Psoas muscle (tissue), 8 donors: Measurements from ENCODE around the gene AOAH. TPM values are rescaled to one million over a fixed set of nuclear protein-coding genes. Genes with fewer than 3 reads are reported as not detected.

Experiments
- ATAC-seq, 4 donors: fragments of 200-7000 bp; cut with Tn5 transposase; one replicate each; pipeline ENCODE4 v1.9.1; 2020; ENCODE audit warnings: moderate library complexity in 3 of 4, mild to moderate bottlenecking in 2 of 4
- DNase-seq, 2 donors: peaks; one replicate each; pipeline ENCODE4 v3.0.0-alpha.2; 2020
- H3K27ac ChIP-seq: fragments of 200-600 bp; one replicate; pipeline ENCODE4 v1.8.0; 2022
- H3K27me3 ChIP-seq, 3 donors: fragments of 200-600 bp in 1 of 3; one replicate each; pipeline versions ENCODE4 v1.6.1 to v1.8.0; 2013 to 2022; ENCODE audit warnings: low read length in 2 of 3, mild to moderate bottlenecking in 2 of 3, moderate library complexity in 1 of 3; ENCODE audit not compliant: insufficient read depth in 3 of 3
- H3K36me3 ChIP-seq, 2 donors: fragments of 200-600 bp in 1 of 2; one replicate each; pipeline versions ENCODE4 v1.6.1 to v1.8.0; 2013 to 2022; ENCODE audit warnings: low read depth in 1 of 2, mild to moderate bottlenecking in 1 of 2, moderate library complexity in 1 of 2; ENCODE audit not compliant: insufficient read depth in 1 of 2
- H3K4me1 ChIP-seq: fragments of 200-600 bp; one replicate; pipeline ENCODE4 v1.8.0; 2022
- H3K4me3 ChIP-seq: fragments of 200-600 bp; one replicate; pipeline ENCODE4 v1.8.0; 2022; ENCODE audit warnings: mild to moderate bottlenecking
- H3K9me3 ChIP-seq: fragments of 200-600 bp; one replicate; pipeline ENCODE4 v1.8.0; 2022
- CTCF ChIP-seq: fragments of 200-600 bp; IDR thresholded peaks from one replicate; pipeline ENCODE4 v1.8.0; 2022; ENCODE audit warnings: antibody characterized with exemption
- WGBS, 3 donors: extraction: QIAGEN DNeasy Blood & Tissue Kit; methylation state at CpG; one replicate each; pipeline versions ENCODE4 v1.1.6 to v1.1.7; 2013; 5-methylcytosine and 5-hydroxymethylcytosine counted together
- intact Hi-C, 2 donors: fragments of 100-400 bp; cut with DNase I; formaldehyde crosslinking; loops; one replicate each; pipeline versions ENCODE4 v1.11.0 to v1.14.2; 2022
- polyA plus RNA-seq, 3 donors: library from polyadenylated mRNA; stranded (reverse); fragments of 200-250 nt; gene quantifications; one replicate each; pipeline ENCODE4 v1.2.3, GENCODE V29; 2013
- total RNA-seq, 4 donors: library from RNA; stranded (reverse); fragmentation: NEBNext Ultra II Directional in 2 of 4; extraction: Animal tissue kit (Norgen Biotek cat#: 25700) in 2 of 4; gene quantifications; one replicate each; pipeline versions ENCODE4 v1.2.1 to v1.2.4, GENCODE V29; 2021 to 2023
- donor health status: healthy with polysubstance abuse.
- donor health status: DM: no; HTN: no; CAD: no; lungs with moderate emphysema.
- donor health status: Bipolar disorder and iron deficiency.
- donor health status: healthy.
- donor health status: DM: yes; HTN: yes; CAD: no.
- donor health status: DM: no; HTN: no; CAD: no.
- donor health status: DM: no; HTN: no; CAD: no.
- donor health status: DM: yes; HTN: yes; CAD: no.

AOAH gene
- total and polyA plus RNA-seq, 7 donors = 0.04 to 2.1 (median 0.83) TPM

DNA sequence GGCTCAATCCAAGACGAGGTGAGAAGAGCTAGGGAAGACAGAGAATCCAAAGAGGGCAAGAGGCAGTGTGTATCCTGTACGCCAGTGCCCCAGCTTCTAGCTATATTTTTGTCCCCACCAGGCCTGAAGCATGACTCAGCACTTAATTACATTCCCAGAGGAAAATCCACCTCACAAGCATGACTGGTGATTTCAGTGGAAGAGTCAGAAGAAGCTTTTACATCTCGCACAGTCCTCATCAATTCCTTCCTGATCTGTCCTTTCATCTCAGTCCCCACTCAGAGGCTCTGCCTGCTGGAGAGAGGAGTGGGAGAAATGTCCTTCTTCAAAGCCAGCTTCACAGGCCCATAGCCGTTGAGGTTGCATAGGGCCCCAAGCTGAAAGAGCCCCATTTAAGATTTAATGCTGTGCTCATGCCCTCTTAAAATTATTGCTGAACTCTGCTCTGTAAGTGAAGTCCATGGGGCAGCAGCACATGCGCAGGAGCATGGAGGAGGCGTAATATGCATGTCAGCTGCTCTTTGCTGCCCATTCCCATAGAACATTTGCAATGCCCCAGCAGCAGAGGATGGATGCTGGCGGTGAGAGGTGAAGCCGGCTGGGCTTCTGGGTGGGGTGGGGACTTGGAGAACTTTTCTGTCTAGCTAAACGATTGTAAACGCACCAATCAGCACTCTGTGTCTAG lies 39.0 kb upstream of the AOAH start:
- intact Hi-C loops = no loop called here
- peaks cover 0 to 2% (median 0%) of the 10 kb centered on the region in 3 donors for H3K27me3 ChIP-seq
- DNase-seq (no peak), ATAC-seq (no peak)
- 86 to 92% (median 92%) methylated on average over 10 of the region's 10 CpGs for WGBS, 3 donors
- no peaks in the 10 kb centered on the region for H3K4me1 ChIP-seq
- TF ChIP-seq CTCF = no peak
- no peaks in the 10 kb centered on the region for H3K9me3 ChIP-seq
- no peaks in the 10 kb centered on the region for H3K36me3 ChIP-seq
- H3K27ac ChIP-seq = no peak overlapping the region
- no peak overlapping the region for H3K4me3 ChIP-seq

DNA sequence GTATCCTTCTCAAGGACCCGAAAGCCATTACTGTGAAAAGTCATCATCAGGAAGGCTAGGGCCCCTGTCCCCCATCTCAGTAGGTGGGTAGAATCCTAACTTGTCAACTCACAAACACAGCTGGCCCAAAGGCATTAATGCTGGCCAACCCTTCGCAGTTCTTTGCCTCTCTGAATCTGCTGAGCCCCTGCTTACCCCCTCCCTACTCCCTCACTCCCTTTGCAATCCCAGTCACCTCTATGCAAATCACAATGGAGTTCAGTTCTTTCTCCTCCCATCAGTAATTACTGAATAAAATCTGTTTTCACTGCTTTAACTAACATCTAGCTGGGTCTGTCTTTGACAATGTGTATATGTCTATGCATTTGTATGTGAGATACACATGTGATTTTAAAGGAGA lies 38.1 kb upstream of the AOAH start:
- no peak for TF ChIP-seq CTCF
- 87 to 94% (median 93%) methylated on average over 2 of the region's 2 CpGs for WGBS, 3 donors
- H3K36me3 ChIP-seq = no peaks in the 10 kb centered on the region
- ATAC-seq (no peak), DNase-seq (no peak)
- H3K4me1 ChIP-seq = no peaks in the 10 kb centered on the region
- no peaks in the 10 kb centered on the region for H3K9me3 ChIP-seq
- intact Hi-C loops = no loop called here
- H3K27me3 ChIP-seq = peaks cover 0 to 2% (median 0%) of the 10 kb centered on the region in 3 donors
- no peak overlapping the region for H3K4me3 ChIP-seq
- no peak overlapping the region for H3K27ac ChIP-seq

DNA sequence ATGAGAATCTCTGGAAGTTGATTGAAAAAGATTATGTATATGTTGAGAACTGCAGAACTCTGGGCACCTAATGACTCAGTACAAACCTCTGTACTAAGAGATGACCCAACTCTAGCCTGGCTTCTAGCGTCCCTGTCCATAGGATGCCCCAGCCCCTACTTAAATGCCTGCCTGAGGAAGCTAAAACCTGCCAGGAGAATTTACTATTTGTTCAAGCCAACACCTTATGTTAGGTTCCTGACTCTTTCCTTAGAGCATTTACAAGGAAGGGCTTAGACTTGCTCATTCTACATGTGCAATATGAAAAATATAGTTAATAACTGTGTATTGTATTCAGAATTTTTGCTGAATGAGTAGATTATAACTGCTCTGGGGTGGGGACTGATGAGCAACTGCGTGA lies 37.5 kb upstream of the AOAH start:
- DNase-seq (no peak), ATAC-seq (no peak)
- Histone ChIP-seq H3K9me3 (no peaks in the 10 kb centered on the region), H3K27me3 (peaks cover 0 to 2% (median 0%) of the 10 kb centered on the region in 3 donors), H3K27ac (no peak overlapping the region), H3K4me3 (no peak overlapping the region), H3K4me1 (no peaks in the 10 kb centered on the region), H3K36me3 (no peaks in the 10 kb centered on the region)
- no peak for TF ChIP-seq CTCF
- WGBS, 3 donors = 89 to 99% (median 92%) methylated on average over 2 of the region's 2 CpGs
- intact Hi-C loops = no loop called here

DNA sequence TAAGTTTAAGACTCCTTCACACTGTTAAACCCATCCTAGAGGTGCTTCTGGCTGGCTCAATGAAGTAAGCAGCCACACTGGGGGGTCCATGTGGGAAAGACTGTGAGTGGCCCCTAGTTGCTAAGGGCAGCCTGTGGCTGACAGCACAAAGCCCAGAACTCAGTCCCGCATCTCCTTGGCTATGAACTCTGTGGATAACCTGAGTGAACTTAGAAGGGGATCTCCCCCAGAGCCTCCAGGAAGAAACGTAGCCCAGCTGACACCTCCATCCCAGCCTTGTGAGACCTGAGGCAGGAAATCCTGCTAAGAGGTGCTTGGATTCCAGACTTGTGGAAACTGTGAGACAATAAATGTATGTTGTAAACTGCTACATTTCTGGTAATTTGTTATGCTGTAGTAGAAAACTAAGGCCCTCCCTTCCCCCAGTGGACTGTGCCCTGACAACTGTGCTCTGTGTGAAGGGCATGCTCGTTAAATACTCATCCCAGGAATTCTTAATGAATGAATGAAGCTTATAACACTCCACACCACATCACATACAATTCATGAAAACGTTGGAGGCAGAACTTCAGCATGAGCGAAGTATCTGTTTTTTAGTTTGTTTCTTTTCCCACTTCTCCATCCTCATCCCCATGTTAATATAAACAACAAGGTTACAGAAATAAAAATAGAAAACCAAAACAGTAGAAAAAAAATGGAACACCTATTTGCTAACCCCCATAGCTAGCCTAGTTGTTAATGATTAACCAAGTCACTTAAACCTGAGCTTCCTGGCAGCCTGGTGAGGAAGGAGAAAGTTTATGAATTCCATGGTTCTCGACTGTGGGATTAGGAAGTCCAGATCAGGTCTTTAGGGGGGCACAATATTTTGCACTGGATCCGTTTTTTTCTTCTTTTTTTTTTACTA lies 36.8 kb upstream of the AOAH start:
- Histone ChIP-seq H3K27me3 (no peaks in the 10 kb centered on the region), H3K27ac (no peak overlapping the region), H3K4me1 (no peaks in the 10 kb centered on the region), H3K9me3 (no peaks in the 10 kb centered on the region), H3K36me3 (no peaks in the 10 kb centered on the region), H3K4me3 (no peak overlapping the region)
- no peak for DNase-seq
- intact Hi-C loops = no loop called here
- WGBS, 3 donors = 66 to 68% (median 68%) methylated on average over 7 of the region's 7 CpGs
- ATAC-seq = no peak
- no peak for TF ChIP-seq CTCF
